ENCODE results near the gene MOGAT2. TPM values are rescaled to one million over a fixed set of nuclear protein-coding genes. Genes with fewer than 3 reads are reported as not detected.

The MOGAT2 gene
- total and polyA plus RNA-seq, 2 of the 13 experiments (the other 11 are each of a cell fraction or from before 2014, with no cell fraction given): 27.2 to 27.8 TPM

DNA sequence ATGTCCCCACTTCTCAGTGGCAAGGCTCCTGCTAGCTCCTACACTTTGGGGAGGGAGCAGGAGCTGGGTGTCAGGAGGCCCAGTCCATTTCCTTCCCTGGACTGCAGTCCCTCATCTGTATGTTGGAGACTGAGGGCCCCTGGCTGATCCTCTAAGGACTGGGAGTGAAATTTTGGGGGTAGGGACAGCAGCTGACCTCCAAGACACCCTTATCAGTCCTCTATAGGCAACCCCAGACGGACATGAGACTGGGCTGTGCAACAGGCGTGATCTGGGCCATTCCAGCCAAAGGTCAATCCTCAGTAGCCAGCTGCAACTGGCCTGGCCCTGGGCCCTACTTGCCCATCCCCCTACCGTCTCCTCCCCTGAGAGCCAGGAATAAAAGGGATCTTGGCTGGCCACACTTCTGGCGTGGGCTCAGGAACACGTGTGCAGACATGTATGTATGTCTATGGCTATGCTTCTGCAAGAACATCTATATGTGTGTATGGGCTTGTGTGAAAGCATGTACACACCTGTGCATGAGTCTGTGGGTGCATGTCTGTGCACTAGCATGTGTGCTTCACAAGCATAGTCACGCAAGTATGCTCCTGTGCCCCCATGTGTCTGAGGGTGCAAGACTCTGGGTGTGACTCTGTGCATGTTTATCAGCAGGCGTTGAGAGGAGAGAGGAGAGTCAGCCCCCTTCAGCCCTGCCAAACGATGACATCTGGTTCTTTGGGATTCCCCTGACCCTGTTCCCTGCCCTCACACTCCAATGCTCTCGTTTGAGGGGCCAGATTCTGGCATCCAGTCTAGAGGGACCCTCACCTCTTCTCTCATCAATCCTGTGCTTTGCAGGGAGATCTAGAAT, 26.3 kb downstream of the MOGAT2 start (continued):
- TF ChIP-seq FIP1L1 (IDR thresholded peaks at IDR 0.05; ENCODE audit: borderline replicate concordance, insufficient read depth, low read depth, low read length): no peak
- TF ChIP-seq POLR2A (IDR thresholded peaks at IDR 0.05; ENCODE audit: insufficient read depth in 1 of 2, low read depth in 2 of 2, low read length in 2 of 2): no peak
- TF ChIP-seq DPF2 (CRISPR knock-in tag; IDR thresholded peaks at IDR 0.05; ENCODE audit: borderline replicate concordance, low read depth): no peak
- no peak for TF ChIP-seq BORCS8-MEF2B (CRISPR knock-in tag; IDR thresholded peaks at IDR 0.05)
- TF ChIP-seq DNMT3B (CRISPR knock-in tag; conservative IDR thresholded peaks at IDR 0.05): no peak
- no peak for TF ChIP-seq ZSCAN20 (CRISPR knock-in tag; IDR thresholded peaks at IDR 0.05; ENCODE audit: borderline replicate concordance)
- no peak for TF ChIP-seq ZNF253 (CRISPR knock-in tag; IDR thresholded peaks at IDR 0.05; ENCODE audit: borderline replicate concordance)
- TF ChIP-seq MIER2 (CRISPR knock-in tag; IDR thresholded peaks at IDR 0.05): no peak
- TF ChIP-seq KDM4B (CRISPR knock-in tag; IDR thresholded peaks at IDR 0.05): no peak
- TF ChIP-seq HOXD1 (CRISPR knock-in tag; IDR thresholded peaks at IDR 0.05): no peak
- no peak for TF ChIP-seq CHCHD3 (CRISPR knock-in tag; IDR thresholded peaks at IDR 0.05)
- TF ChIP-seq HOMEZ (CRISPR knock-in tag; IDR thresholded peaks at IDR 0.05; ENCODE audit: low read depth): no peak
- TF ChIP-seq, protein P1, sequence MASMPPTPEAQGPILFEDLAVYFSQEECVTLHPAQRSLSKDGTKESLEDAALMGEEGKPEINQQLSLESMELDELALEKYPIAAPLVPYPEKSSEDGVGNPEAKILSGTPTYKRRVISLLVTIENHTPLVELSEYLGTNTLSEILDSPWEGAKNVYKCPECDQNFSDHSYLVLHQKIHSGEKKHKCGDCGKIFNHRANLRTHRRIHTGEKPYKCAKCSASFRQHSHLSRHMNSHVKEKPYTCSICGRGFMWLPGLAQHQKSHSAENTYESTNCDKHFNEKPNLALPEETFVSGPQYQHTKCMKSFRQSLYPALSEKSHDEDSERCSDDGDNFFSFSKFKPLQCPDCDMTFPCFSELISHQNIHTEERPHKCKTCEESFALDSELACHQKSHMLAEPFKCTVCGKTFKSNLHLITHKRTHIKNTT (CRISPR knock-in tag; IDR thresholded peaks at IDR 0.05): no peak
- TF ChIP-seq ZNF567 (CRISPR knock-in tag; IDR thresholded peaks at IDR 0.05; ENCODE audit: borderline replicate concordance): no peak
- no peak for TF ChIP-seq RFX5 (IDR thresholded peaks at IDR 0.05; ENCODE audit: low read depth, low read length)
- TF ChIP-seq ZNF446 (CRISPR knock-in tag; IDR thresholded peaks at IDR 0.05): no peak
- no peak for TF ChIP-seq GPN1 (CRISPR knock-in tag; IDR thresholded peaks at IDR 0.05; ENCODE audit: borderline replicate concordance)
- TF ChIP-seq ZNF788 (CRISPR knock-in tag; IDR thresholded peaks at IDR 0.05; ENCODE audit: borderline replicate concordance): no peak; the same call in 1 of the 2 replicates
- no peak for TF ChIP-seq THAP9 (CRISPR knock-in tag; IDR thresholded peaks at IDR 0.05; ENCODE audit: borderline replicate concordance)
- TF ChIP-seq SAP130 (CRISPR knock-in tag; IDR thresholded peaks at IDR 0.05; ENCODE audit: low read depth): peak; percentile 42; the same call in 1 of the 2 replicates
- no peak for TF ChIP-seq KDM3A (CRISPR knock-in tag; IDR thresholded peaks at IDR 0.05; ENCODE audit: low read depth)
- no peak for TF ChIP-seq MATR3 (CRISPR knock-in tag; IDR thresholded peaks at IDR 0.05)
- TF ChIP-seq FOXK1 (CRISPR knock-in tag; IDR thresholded peaks at IDR 0.05; ENCODE audit: borderline replicate concordance, low read depth): 0 out of 2 replicates have a peak, but pooled peaks have one; percentile 33
- no peak for TF ChIP-seq ZNF317 (CRISPR knock-in tag; IDR thresholded peaks at IDR 0.05)
- no peak for TF ChIP-seq EZH2 (conservative IDR thresholded peaks at IDR 0.05; ENCODE audit: low read depth, low read length)
- no peak for TF ChIP-seq MTF1 (CRISPR knock-in tag; IDR thresholded peaks at IDR 0.05)
- TF ChIP-seq ZFP37 (CRISPR knock-in tag; IDR thresholded peaks at IDR 0.05; ENCODE audit: borderline replicate concordance): no peak
